Left lung (tissue), 10 donors: ENCODE results near the gene SH3D21. TPM values are rescaled to one million over a fixed set of nuclear protein-coding genes. Genes with fewer than 3 reads are reported as not detected.

ENCODE experiments used
- ATAC-seq: fragments of 200-7000 bp; cut with Tn5 transposase; one replicate; pipeline ENCODE4 v1.9.1; 2020; ENCODE audit warnings: moderate library complexity
- DNase-seq, 4 donors: peaks; one replicate each; pipeline ENCODE4 v3.0.0-alpha.2; 2013 to 2020
- H3K27ac ChIP-seq, 2 donors: fragments of 200-600 bp; sonication (generic) in 1 of 2; one replicate each; pipeline versions ENCODE4 v1.5.0 to v1.8.0; 2020 to 2021
- H3K27me3 ChIP-seq, 2 donors: fragments of 200-600 bp; sonication (generic) in 1 of 2; one replicate each; pipeline versions ENCODE4 v1.5.0 to v1.8.0; 2020 to 2021
- H3K36me3 ChIP-seq, 2 donors: fragments of 200-600 bp; sonication (generic) in 1 of 2; one replicate each; pipeline versions ENCODE4 v1.5.0 to v1.8.0; 2020 to 2021
- H3K4me1 ChIP-seq, 2 donors: fragments of 200-600 bp; one replicate each; pipeline ENCODE4 v1.8.0; 2021
- H3K4me3 ChIP-seq, 2 donors: fragments of 200-600 bp; sonication (generic) in 1 of 2; one replicate each; pipeline versions ENCODE4 v1.5.0 to v1.8.0; 2020 to 2021; ENCODE audit warnings: mild to moderate bottlenecking in 1 of 2
- H3K9me3 ChIP-seq, 2 donors: fragments of 200-600 bp; sonication (generic) in 1 of 2; one replicate each; pipeline versions ENCODE4 v1.5.0 to v1.8.0; 2020 to 2021
- intact Hi-C, 2 donors: fragments of 100-400 bp; cut with DNase I; formaldehyde crosslinking; loops; one replicate each; pipeline versions ENCODE4 v1.11.2 to v1.14.2; 2022
- polyA plus RNA-seq, 6 donors: library from polyadenylated mRNA; unstranded; fragments of 120-200 nt; gene quantifications; one replicate each; pipeline ENCODE4 v1.2.1, GENCODE V29; 2013; ENCODE audit not compliant: insufficient read length in 6 of 6
- total RNA-seq, 2 donors: library from RNA; stranded (reverse); fragmentation: NEBNext Ultra II Directional; extraction: Animal tissue kit (Norgen Biotek cat#: 25700); gene quantifications; one replicate each; pipeline ENCODE4 v1.2.1, GENCODE V29; 2021
- TF ChIP-seq, protein P1 (sequence below), 2 donors: fragments of 200-600 bp; sonication (generic) in 1 of 2; IDR thresholded peaks; one replicate each; pipeline versions ENCODE4 v1.5.0 to v1.8.0; 2021; ENCODE audit warnings: antibody characterized with exemption in 2 of 2
- donor health status: DM: no; HTN: yes; CAD: no.
- donor health status: DM: no; HTN: no; CAD: no.

SH3D21 gene
- total and polyA plus RNA-seq, 8 donors: 7.1 to 27.3 (median 18.4) TPM

DNA sequence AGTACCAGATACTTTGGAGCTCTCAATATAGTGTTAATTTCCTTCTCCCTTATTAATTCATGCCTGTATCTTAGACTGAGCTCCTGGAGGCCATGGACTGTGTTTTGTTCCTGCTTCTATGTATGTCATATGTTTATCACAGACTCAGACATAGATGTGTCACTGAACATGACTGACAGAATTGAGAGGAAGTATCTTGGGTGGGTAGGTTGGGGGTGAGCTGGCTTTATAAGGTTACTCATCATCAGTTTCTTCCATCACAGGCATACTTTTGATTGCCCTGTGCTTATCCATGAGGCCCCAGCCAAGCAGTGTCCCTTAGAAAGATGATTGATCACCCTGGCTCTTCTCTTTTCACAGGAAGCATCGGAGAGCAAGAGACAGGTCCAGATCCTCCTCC is 5.6 kb upstream of the SH3D21 start:
- intact Hi-C loops: no loop called here

GRCh38 chr1:36301220-36301619 is 4.9 kb upstream of the SH3D21 start:
- H3K27me3 ChIP-seq: no peaks in the 10 kb centered on the region
- intact Hi-C loops: no loop called here
- H3K9me3 ChIP-seq: no peaks in the 10 kb centered on the region

More for the DNA sequence above, 5.6 kb upstream of the SH3D21 start:
- Histone ChIP-seq H3K4me1 (peaks cover 5 to 37% of the 10 kb centered on the region in 2 donors), H3K9me3 (no peaks in the 10 kb centered on the region), H3K4me3 (no peak overlapping the region), H3K27me3 (no peaks in the 10 kb centered on the region), H3K27ac (peak overlapping the region; percentile 2 to 71), H3K36me3 (peaks cover 0 to 81% of the 10 kb centered on the region in 2 donors)
- ATAC-seq (peak; percentile 7), DNase-seq (no peak)
- TF ChIP-seq, protein P1, sequence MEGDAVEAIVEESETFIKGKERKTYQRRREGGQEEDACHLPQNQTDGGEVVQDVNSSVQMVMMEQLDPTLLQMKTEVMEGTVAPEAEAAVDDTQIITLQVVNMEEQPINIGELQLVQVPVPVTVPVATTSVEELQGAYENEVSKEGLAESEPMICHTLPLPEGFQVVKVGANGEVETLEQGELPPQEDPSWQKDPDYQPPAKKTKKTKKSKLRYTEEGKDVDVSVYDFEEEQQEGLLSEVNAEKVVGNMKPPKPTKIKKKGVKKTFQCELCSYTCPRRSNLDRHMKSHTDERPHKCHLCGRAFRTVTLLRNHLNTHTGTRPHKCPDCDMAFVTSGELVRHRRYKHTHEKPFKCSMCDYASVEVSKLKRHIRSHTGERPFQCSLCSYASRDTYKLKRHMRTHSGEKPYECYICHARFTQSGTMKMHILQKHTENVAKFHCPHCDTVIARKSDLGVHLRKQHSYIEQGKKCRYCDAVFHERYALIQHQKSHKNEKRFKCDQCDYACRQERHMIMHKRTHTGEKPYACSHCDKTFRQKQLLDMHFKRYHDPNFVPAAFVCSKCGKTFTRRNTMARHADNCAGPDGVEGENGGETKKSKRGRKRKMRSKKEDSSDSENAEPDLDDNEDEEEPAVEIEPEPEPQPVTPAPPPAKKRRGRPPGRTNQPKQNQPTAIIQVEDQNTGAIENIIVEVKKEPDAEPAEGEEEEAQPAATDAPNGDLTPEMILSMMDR (IDR thresholded peaks at IDR 0.05): no peak

GRCh38 chr1:36303244-36303643 is 2.9 kb upstream of the SH3D21 start:
- H3K4me3 ChIP-seq: no peak overlapping the region
- TF ChIP-seq, protein P1 (IDR thresholded peaks at IDR 0.05): no peak
- peaks cover 0 to 54% of the 10 kb centered on the region in 2 donors for H3K36me3 ChIP-seq
- H3K4me1 ChIP-seq: peaks cover 13 to 60% of the 10 kb centered on the region in 2 donors
- H3K27ac ChIP-seq: no peak overlapping the region
- H3K9me3 ChIP-seq: no peaks in the 10 kb centered on the region
- ATAC-seq (no peak), DNase-seq (no peak)
- H3K27me3 ChIP-seq: no peaks in the 10 kb centered on the region
- intact Hi-C loops: no loop called here

More at GRCh38 chr1:36301220-36301619, 4.9 kb upstream of the SH3D21 start:
- TF ChIP-seq, protein P1 (IDR thresholded peaks at IDR 0.05): no peak
- Histone ChIP-seq H3K27ac (peak overlapping the region in 1 of 2 donors; percentile 71), H3K4me3 (no peak overlapping the region), H3K4me1 (peaks cover 12 to 44% of the 10 kb centered on the region in 2 donors), H3K36me3 (peaks cover 0 to 74% of the 10 kb centered on the region in 2 donors)
- DNase-seq (no peak), ATAC-seq (no peak)

GRCh38 chr1:36303650-36304360 is 2.4 kb upstream of the SH3D21 start:
- no peak for ATAC-seq
- DNase-seq: no peak
- peaks cover 0 to 48% of the 10 kb centered on the region in 2 donors for H3K36me3 ChIP-seq
- H3K4me1 ChIP-seq: peaks cover 13 to 60% of the 10 kb centered on the region in 2 donors
- peak overlapping the region in 1 of 2 donors; percentile 87 for H3K27ac ChIP-seq
- no peak overlapping the region for H3K4me3 ChIP-seq
- intact Hi-C loops: no loop called here
- TF ChIP-seq, protein P1 (IDR thresholded peaks at IDR 0.05): no peak
- no peaks in the 10 kb centered on the region for H3K27me3 ChIP-seq
- H3K9me3 ChIP-seq: no peaks in the 10 kb centered on the region

DNA sequence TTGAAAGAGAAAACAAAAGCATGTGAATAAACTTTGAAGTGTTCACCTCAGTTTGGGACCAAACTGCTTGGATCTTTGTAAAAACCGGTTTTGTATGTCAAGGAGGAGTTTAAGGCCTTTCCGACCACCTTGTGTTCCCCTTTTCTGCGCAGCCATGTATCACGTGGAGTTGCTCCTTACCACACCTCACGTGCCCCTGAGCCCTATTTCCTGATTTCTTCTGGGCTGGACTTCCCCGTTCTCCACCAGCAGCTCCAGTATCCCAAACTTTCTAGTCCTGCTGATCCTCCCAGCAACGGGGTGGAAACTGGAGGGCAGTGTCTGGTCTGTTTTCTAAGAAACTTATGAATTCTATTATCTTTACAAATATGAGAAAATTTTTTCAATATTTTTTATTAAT is 1.6 kb upstream of the SH3D21 start:
- DNase-seq (peak in 1 of 4 donors; percentile 72), ATAC-seq (no peak)
- TF ChIP-seq, protein P1 (IDR thresholded peaks at IDR 0.05): no peak
- Histone ChIP-seq H3K36me3 (peaks cover 0 to 47% of the 10 kb centered on the region in 2 donors), H3K27ac (peak overlapping the region in 1 of 2 donors; percentile 87), H3K9me3 (no peaks in the 10 kb centered on the region), H3K4me1 (peaks cover 13 to 56% of the 10 kb centered on the region in 2 donors), H3K4me3 (no peak overlapping the region), H3K27me3 (no peaks in the 10 kb centered on the region)
- intact Hi-C loops: no loop called here
